ENCODE data around the gene MKNK2. TPM values are rescaled to one million over a fixed set of nuclear protein-coding genes. Genes with fewer than 3 reads are reported as not detected.

The MKNK2 gene
- total RNA-seq, 1 donor: 82.5 TPM

DNA sequence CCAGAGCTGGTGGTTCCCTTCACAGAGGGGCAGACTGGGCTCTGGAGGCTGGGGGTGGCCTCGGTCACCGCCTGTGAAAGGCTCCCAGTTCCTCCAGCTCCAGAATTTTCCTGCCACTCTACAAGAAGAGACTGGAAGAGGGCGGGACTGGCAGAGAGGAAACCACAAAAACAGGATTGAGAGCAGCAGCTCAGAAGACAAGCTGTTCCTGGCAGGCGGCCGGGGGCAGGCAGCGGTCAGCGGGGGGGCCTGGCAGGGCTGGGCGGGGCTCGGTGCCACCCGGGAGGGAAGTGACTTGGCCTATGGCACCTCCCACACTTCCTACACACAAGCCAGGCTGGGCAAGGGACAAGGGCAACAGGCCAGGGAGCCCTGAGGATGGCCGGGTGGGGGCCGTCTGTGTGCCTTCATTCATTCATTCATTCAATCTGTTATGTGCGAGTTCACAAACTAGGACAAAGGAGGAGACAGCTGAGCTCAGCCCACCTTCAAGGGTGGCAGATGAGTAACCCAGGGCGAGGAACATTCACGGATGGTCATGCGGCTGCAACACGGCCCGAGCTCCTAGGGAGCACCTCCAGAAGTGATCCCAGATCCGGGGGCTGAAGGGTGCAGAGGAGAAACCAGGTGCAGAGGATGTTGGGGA is 18.6 kb downstream of the MKNK2 start:
- Histone ChIP-seq H3K4me3 (ENCODE audit: insufficient read depth, low read length) (peak overlapping the region; percentile 60), H3K36me3 (ENCODE audit: insufficient read depth, low read length) (no peaks in the 10 kb centered on the region), H3K4me2 (ENCODE audit: insufficient read depth, low read length) (peak overlapping the region; percentile 81), H3K27ac (ENCODE audit: low read depth, low read length) (peak overlapping the region; percentile 37), H2AFZ (ENCODE audit: low read length) (peak overlapping the region; percentile 87), H3K27me3 (ENCODE audit: insufficient read depth, low read length) (no peaks in the 10 kb centered on the region), H3K9me3 (ENCODE audit: low read depth, low read length) (peaks cover 4% of the 10 kb centered on the region), H3K4me1 (ENCODE audit: insufficient read depth, low read length) (peaks cover 22% of the 10 kb centered on the region), H4K20me1 (ENCODE audit: insufficient read depth, low read length) (no peaks in the 10 kb centered on the region), H3K79me2 (ENCODE audit: insufficient read depth, low read length) (no peaks in the 10 kb centered on the region)
- TF ChIP-seq, protein P1, sequence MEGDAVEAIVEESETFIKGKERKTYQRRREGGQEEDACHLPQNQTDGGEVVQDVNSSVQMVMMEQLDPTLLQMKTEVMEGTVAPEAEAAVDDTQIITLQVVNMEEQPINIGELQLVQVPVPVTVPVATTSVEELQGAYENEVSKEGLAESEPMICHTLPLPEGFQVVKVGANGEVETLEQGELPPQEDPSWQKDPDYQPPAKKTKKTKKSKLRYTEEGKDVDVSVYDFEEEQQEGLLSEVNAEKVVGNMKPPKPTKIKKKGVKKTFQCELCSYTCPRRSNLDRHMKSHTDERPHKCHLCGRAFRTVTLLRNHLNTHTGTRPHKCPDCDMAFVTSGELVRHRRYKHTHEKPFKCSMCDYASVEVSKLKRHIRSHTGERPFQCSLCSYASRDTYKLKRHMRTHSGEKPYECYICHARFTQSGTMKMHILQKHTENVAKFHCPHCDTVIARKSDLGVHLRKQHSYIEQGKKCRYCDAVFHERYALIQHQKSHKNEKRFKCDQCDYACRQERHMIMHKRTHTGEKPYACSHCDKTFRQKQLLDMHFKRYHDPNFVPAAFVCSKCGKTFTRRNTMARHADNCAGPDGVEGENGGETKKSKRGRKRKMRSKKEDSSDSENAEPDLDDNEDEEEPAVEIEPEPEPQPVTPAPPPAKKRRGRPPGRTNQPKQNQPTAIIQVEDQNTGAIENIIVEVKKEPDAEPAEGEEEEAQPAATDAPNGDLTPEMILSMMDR (IDR thresholded peaks at IDR 0.05; ENCODE audit: extremely low read depth, low read depth, low read length): no peak
- DNase-seq (ENCODE audit: insufficient read length, low spot score, missing footprints): peak; percentile 99

DNA sequence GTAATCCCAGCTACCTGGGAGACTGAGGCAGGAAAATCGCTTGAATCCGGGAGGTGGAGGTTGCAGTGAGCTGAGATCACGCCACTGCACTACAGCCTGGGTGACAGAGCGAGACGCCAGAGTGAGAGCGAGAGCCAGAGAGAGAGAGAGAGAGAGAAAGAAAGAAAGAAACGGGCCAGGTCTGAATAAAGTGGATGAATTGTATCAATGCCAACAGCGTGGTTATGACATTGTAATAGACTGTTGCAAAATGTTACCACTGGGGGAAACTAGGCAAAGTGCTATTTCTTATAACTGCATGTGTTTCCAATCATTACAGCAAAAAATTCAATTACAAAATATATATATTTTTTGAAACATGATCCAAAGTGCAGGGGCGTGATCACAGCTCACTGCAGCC is 23.7 kb downstream of the MKNK2 start:
- H3K4me3 ChIP-seq (ENCODE audit: insufficient read depth, low read length): no peak overlapping the region
- no peaks in the 10 kb centered on the region for H4K20me1 ChIP-seq (ENCODE audit: insufficient read depth, low read length)
- H3K4me1 ChIP-seq (ENCODE audit: insufficient read depth, low read length): peaks cover 22% of the 10 kb centered on the region
- H3K36me3 ChIP-seq (ENCODE audit: insufficient read depth, low read length): no peaks in the 10 kb centered on the region
- H3K9me3 ChIP-seq (ENCODE audit: low read depth, low read length): peaks cover 3% of the 10 kb centered on the region
- H3K79me2 ChIP-seq (ENCODE audit: insufficient read depth, low read length): no peaks in the 10 kb centered on the region
- peak overlapping the region; percentile 43 for H3K4me2 ChIP-seq (ENCODE audit: insufficient read depth, low read length)
- TF ChIP-seq, protein P1 (IDR thresholded peaks at IDR 0.05; ENCODE audit: extremely low read depth, low read depth, low read length): peak; percentile 8
- peak; percentile 81 for DNase-seq (ENCODE audit: insufficient read length, low spot score, missing footprints)
- no peak overlapping the region for H3K27ac ChIP-seq (ENCODE audit: low read depth, low read length)
- H2AFZ ChIP-seq (ENCODE audit: low read length): no peak overlapping the region
- no peaks in the 10 kb centered on the region for H3K27me3 ChIP-seq (ENCODE audit: insufficient read depth, low read length)

DNA sequence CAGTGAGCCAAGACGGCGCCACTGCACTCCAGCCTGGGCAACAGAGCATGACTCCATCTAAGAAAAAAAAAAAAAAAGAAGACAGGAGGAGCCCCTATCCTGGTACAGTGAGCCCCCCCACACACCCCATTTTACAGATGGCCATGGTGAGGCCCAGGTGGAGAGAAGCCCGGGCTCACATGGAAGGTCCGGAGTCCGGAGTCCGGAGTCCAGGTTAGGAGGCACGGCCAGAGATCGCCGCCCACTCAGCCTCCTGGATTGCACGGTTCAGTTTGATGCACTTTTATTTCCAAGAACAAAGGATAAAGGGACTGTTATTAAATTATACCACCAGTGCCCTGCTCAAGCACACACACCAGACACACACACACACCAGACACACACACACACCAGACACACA is 24.3 kb downstream of the MKNK2 start:
- Histone ChIP-seq H3K9me3 (ENCODE audit: low read depth, low read length) (peaks cover 3% of the 10 kb centered on the region), H2AFZ (ENCODE audit: low read length) (no peak overlapping the region), H4K20me1 (ENCODE audit: insufficient read depth, low read length) (no peaks in the 10 kb centered on the region), H3K27me3 (ENCODE audit: insufficient read depth, low read length) (peaks cover 1% of the 10 kb centered on the region), H3K79me2 (ENCODE audit: insufficient read depth, low read length) (no peaks in the 10 kb centered on the region), H3K4me3 (ENCODE audit: insufficient read depth, low read length) (no peak overlapping the region), H3K36me3 (ENCODE audit: insufficient read depth, low read length) (no peaks in the 10 kb centered on the region), H3K27ac (ENCODE audit: low read depth, low read length) (no peak overlapping the region), H3K4me2 (ENCODE audit: insufficient read depth, low read length) (no peak overlapping the region), H3K4me1 (ENCODE audit: insufficient read depth, low read length) (peaks cover 16% of the 10 kb centered on the region)
- DNase-seq (ENCODE audit: insufficient read length, low spot score, missing footprints): peak; percentile 31
- TF ChIP-seq, protein P1 (IDR thresholded peaks at IDR 0.05; ENCODE audit: extremely low read depth, low read depth, low read length): no peak

DNA sequence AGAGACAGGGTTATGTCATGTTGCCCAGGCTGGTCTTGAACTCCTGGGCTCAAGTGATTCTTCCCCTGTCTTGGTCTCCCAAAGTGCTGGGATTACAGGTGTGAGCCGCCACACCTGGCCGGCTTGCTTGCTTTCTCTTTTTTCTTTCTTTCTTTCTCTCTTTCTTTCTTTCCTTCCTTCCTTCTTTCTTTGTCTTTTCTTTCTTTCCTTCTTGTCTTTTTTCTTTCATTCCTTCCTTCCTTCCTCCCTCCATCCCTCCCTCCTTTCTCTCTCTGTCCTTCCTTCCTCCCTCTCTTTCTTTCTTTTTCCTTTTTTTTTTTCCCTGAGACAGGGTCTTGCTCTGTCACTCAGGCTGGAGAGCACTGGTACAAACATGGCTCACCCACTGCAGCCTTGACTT is 28.8 kb downstream of the MKNK2 start:
- Histone ChIP-seq H3K4me2 (ENCODE audit: insufficient read depth, low read length) (no peak overlapping the region), H3K9me3 (ENCODE audit: low read depth, low read length) (peaks cover 3% of the 10 kb centered on the region), H3K27me3 (ENCODE audit: insufficient read depth, low read length) (peaks cover 3% of the 10 kb centered on the region), H3K27ac (ENCODE audit: low read depth, low read length) (no peak overlapping the region), H4K20me1 (ENCODE audit: insufficient read depth, low read length) (no peaks in the 10 kb centered on the region), H2AFZ (ENCODE audit: low read length) (no peak overlapping the region), H3K4me1 (ENCODE audit: insufficient read depth, low read length) (peaks cover 2% of the 10 kb centered on the region), H3K79me2 (ENCODE audit: insufficient read depth, low read length) (no peaks in the 10 kb centered on the region), H3K4me3 (ENCODE audit: insufficient read depth, low read length) (no peak overlapping the region), H3K36me3 (ENCODE audit: insufficient read depth, low read length) (no peaks in the 10 kb centered on the region)
- DNase-seq (ENCODE audit: insufficient read length, low spot score, missing footprints): no peak
- TF ChIP-seq, protein P1 (IDR thresholded peaks at IDR 0.05; ENCODE audit: extremely low read depth, low read depth, low read length): no peak

All from osteoblast (primary cell).